ENCODE data around the gene YY1.
"Not testable (repeated sequence)": the region's sequence is repeated elsewhere in the genome, so short reads cannot be mapped to it uniquely, and the experiment has no call there.

- TF ChIP-seq CTCF, POLR2A, POLR2AphosphoS5 (IDR thresholded peaks at IDR 0.05): not testable (repeated sequence)
Measured at GRCh38 chr14:100287998-100288295, 49.0 kb downstream of the YY1 start.
